SK-MEL-5 (cell line): Measurements from ENCODE around the gene RSPRY1. TPM values are rescaled to one million over a fixed set of nuclear protein-coding genes. Genes with fewer than 3 reads are reported as not detected.
"Not testable (repeated sequence)": the region's sequence is repeated elsewhere in the genome, so short reads cannot be mapped to it uniquely, and the experiment has no call there.

Experiments used
- DNase-seq: peaks from one replicate; pipeline ENCODE4 v3.0.0-alpha.2; 2016; ENCODE audit warnings: low read depth, low spot score
- in situ Hi-C: cut with HindIII; loops from 2 replicates; pipeline ENCODE4 v1.10.0; 2016; ENCODE audit warnings: low sequenced_read_pairs, high pct_unique_total_duplicates, low pct_unique_long_range_greater_than_20kb
- total RNA-seq: library from RNA; depleted of rRNA; stranded (reverse); fragments of >200 nt; shearing (Covaris generic); gene quantifications from 2 replicates; pipeline ENCODE4 v1.2.3, GENCODE V29; 2014

Gene RSPRY1
- total RNA-seq, 1 experiment from 2014 or later: 19.9 TPM

DNA sequence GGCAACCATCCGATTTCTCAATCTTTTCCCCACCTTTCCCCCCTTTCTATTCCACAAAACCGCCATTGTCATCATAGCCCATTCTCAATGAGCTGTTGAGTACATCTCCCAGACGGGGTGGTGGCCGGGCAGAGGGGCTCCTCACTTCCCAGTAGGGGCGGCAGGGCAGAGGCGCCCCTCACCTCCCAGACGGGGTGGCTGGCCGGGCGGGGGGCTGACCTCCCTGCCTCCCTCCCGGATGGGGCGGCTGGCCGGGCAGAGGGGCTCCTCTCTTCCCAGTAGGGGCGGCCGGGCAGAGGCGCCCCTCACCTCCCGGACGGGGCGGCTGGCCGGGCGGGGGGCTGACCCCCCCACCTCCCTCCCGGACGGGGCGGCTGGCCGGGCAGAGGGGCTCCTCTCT lies 14.2 kb downstream of the RSPRY1 start:
- in situ Hi-C loops, DNase-seq: not testable (repeated sequence)

DNA sequence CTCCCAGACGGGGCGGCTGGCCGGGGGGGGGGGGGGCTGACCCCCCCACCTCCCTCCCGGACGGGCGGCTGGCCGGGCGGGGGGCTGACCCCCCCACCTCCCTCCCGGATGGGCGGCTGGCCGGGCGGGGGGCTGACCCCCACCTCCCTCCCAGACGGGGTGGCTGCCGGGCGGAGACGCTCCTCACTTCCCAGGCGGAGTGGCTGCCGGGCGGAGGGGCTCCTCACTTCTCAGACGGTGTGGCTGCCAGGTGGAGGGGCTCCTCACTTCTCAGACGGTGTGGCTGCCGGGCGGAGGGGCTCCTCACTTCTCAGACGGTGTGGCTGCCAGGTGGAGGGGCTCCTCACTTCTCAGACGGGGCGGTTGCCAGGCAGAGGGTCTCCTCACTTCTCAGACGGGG lies 14.8 kb downstream of the RSPRY1 start:
- DNase-seq, in situ Hi-C loops: not testable (repeated sequence)

DNA sequence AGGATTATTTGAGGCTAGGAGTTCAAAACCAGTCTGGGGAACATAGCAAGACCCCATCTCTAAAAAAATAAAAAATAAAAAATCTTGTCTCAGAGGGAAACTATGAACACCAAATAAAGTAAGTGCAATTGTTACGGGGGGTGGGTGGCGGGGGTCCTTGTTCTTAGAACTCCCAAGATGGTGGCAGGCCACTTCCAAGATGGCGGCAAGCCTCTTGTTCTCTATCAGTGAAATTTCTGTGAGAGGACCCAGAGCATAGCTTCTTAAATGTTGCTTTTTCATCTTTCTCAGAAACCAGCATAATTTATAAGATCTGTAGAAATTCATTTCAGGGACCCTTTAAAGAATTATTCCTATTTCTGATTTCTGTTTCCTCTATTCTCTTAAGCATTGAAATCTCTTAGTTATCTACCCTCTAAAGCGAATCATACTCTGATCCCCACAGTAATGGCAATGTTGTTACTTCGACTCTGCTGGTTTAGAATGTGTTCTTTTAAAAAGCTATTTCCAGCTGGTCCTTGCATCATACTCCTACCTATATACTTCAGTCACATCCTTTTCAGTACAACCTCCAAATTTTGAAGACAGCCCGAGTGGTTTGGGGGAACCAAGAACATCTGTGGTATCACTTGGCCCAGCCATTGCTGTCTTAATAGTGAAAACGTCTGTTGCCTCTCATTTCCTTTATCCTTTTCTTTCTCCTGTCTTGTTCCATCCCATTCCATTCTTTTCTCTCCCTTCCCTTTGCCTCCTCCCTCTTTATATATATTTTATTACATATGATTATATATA lies 16.2 kb downstream of the RSPRY1 start:
- in situ Hi-C loops: no loop called here
- no peak for DNase-seq

DNA sequence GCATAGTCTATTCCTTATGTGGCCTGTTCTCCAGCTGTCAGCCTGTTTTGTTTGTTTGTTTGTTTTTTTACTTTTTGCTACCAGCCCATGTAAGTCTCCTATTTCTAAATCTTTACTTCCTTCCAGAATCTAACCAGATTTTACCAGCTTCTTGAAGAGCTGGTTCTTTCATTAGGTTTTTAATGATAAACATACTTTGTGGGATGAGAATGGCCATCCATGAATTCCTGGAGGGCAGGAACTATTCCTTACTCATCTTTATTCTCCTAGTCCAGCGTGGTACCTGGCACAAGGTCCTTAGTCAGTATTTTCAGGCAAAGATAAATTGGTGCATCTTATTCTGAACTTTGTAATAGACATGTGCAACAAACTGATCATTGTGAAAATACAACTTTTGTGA lies 17.3 kb downstream of the RSPRY1 start:
- in situ Hi-C loops: no loop called here
- no peak for DNase-seq

DNA sequence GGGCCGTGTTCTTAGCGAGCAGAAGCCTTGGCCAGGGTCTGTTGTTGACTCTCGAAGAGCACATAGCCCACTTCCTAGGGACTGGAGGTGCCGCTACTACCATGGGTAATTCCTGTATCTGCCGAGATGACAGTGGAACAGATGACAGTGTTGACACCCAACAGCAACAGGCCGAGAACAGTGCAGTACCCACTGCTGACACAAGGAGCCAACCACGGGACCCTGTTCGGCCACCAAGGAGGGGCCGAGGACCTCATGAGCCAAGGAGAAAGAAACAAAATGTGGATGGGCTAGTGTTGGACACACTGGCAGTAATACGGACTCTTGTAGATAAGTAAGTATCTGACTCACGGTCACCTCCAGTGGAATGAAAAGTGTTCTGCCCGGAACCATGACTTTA lies 18.5 kb downstream of the RSPRY1 start:
- no peak for DNase-seq
- in situ Hi-C loops: no loop called here

DNA sequence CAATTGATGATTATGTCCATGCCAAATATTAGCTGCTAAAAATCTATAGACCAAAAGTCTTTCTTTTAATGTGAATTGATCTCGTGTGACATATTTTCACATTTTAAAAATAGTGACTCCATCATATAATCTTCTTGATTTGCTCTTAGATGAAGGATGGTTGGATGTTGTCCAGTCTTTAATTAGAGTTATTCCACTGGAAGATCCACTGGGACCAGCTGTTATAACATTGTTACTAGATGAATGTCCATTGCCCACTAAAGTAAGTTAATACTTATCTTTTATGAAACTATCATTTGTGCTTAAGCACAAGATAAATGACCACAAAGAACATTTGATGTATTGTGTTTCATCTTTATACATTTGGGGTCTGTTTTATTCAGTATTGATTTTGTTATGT lies 22.8 kb downstream of the RSPRY1 start:
- in situ Hi-C loops: no loop called here

DNA sequence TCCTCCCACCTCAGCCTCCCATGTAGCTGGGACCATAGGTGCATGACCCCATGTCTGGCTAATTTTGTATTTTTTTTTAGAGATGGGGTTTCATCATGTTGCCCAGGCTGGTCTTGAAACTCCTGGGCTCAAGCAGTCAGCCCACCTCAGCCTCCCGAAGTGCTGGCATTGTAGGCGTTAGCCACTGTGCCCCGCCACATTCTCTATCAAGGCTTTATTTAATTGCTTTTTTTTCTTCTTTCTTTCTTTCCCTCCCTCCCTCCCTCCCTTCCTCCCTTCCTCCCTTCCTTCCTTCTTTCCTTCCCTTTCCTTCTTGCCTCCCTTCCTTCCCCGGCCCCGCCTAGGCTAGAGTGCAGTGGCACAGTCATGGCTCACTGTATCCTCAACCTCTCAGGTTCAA lies 23.7 kb downstream of the RSPRY1 start:
- in situ Hi-C loops: no loop called here
- DNase-seq: no peak

More for the DNA sequence above, 22.8 kb downstream of the RSPRY1 start:
- DNase-seq: no peak

DNA sequence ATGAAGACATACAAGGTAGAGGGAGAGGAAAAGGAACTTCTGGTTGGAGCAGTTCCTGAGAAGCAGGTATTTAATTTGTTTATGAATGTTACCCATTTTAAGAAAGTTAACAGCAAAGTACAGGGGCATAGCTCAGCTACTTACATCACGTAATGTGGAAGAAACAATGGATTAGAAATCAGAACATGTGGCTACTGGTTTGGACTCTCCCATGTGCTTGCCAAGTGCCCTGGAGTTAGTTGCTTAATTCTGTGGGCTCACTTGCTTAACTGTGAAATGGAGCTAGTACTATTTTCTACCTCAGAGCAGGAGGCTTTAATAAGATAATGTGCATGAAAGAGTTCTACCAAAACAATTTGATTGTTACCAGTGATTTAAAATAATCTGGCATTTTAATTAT lies 27.3 kb downstream of the RSPRY1 start:
- no peak for DNase-seq
- in situ Hi-C loops: no loop called here

DNA sequence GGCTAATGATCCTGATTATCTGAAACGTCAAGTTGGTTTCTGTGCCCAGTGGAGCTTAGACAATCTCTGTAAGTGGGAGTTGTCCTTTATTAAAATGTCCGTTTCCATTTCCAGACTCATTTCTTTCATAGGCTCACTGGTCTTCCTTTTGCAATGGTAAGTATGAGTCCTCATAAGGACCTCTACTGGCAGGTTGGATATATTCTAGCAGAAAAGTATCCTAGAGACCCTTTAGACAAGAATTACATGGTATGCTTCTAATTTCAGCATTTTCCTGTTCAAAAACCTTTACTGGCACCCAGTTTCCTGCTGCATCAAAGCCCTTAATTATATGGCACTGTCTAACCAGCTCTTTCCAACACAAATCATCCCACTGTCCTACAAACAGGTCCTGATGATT lies 30.8 kb downstream of the RSPRY1 start:
- no peak for DNase-seq
- in situ Hi-C loops: no loop called here

DNA sequence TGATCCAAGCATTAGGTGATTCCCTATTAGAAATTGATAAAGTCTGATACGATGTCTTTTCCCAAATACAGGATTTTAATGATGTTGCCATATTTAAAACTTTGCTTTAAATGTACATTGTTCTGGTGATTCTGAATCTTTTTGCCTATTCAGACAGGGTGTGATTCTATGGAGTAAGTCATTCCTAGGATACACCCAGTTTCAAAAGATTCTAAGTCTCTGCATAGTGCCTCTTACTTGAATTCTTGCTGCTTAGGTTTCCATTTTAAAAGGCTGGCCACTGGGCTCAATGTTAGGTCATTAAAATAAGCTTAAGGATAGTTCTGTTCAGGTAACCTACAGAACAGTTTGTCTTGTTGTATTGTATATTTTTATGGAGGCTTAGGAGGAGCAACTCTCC lies 36.9 kb downstream of the RSPRY1 start:
- DNase-seq: no peak
- in situ Hi-C loops: no loop called here

DNA sequence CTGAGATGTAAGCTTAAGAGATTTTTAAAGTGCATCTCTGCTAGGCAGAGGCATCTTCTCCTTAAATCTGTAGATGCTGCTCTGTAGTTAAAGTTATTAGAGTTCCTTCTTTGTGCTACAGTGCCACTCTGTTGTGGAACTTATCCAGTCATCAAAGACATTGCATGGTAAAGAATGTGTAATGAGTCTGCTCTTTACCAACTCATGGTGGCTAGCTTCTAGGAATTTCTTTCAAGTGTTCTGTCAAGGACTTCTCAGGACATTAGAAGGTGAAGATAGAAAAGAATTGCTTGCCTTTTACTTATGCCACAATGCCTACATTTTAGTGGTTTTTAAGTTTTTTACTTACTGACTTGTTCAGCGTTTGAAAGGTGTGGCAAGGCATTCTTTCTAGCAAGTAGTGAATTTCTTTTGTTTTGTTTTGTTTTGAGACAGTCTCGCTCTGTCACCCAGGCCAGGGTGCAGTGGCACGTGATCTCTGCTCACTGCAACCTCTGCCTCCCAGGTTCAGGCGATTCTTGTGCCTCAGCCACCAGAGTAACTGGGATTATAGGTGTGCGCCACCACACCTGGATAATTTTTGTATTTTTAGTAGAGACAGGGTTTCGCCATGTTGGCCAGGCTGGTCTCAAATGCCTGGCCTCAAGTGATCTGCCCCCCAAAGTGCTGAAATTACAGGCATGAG lies 38.7 kb downstream of the RSPRY1 start:
- DNase-seq: no peak
- in situ Hi-C loops: no loop called here

DNA sequence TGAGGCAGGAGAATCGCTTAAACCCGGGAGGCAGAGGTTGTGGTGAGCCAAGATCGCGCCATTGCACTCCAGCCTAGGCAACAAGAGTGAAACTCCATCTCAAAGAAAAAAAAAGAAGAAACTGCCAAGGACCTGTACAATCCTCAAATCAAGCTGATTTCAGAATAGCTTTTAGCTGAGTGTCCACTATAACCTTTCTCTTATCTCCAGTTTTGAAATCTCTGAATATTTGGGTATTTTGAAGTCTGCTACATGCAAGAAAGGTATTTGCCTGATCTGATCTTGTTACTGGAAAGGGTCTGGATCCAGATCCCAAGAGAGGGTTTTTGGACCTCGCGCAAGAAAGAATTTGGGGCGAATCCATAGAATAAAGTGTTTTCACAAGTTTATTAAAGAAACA lies 39.8 kb downstream of the RSPRY1 start:
- no peak for DNase-seq
- in situ Hi-C loops: no loop called here

DNA sequence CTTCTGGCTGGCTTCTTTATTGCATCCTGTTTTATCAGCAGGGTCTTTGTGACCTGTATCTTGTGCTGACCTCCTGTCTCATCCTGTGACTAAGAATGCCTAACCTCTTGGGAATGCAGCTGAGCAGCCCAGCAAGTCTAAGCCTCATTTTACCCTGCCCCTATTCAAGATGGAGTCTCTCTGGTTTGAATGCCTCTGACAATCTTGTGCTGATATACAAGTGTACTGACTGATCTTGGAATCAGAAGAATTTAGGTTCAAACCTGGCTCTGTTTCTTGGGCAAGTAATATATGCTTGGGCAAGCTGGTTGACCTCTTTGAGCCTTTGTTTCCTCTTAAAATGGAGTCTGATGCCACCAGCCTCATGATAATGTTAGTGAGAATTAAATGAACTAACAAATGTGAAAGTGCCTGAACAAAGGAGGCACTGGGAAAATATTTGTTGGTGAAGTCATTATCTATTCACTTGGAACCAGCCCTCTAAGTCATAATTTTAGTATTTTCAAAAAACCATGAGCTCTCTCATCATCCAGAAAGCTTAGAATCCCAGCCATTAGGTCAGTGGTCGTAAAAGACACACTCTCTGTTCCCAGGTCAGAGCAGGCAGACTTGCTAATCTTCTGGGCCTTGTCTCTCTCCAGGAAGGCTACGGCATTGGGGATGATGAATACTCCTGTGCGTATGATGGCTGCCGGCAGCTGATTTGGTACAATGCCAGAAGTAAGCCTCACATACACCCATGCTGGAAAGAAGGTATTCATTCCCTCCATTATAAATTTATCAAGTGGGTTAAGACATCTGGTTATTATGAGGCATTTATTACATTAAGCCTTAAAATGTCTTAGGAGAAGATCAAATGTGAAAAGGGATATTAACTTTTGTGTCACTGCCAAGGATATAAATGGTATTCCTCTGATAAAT lies 40.8 kb downstream of the RSPRY1 start:
- in situ Hi-C loops: no loop called here
- DNase-seq: no peak

DNA sequence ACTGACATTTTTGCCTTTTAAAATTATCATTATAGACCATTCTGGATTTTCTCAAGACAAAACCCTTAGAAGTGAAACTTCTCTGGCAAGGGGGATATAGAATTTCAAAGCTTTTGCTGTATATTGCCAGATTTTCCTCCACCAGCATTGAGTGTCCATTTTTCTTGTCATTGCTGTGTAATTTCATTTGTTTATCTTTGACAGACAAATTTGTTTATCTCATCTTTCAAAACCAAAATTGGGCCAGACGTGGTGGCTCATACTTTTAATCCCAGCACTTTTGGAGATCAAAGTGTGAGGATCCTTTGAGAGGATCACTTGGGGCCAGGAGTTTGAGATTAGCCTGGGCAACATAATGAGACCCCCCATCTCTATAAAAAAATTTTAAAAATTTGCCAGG lies 43.0 kb downstream of the RSPRY1 start:
- in situ Hi-C loops: no loop called here
- no peak for DNase-seq

DNA sequence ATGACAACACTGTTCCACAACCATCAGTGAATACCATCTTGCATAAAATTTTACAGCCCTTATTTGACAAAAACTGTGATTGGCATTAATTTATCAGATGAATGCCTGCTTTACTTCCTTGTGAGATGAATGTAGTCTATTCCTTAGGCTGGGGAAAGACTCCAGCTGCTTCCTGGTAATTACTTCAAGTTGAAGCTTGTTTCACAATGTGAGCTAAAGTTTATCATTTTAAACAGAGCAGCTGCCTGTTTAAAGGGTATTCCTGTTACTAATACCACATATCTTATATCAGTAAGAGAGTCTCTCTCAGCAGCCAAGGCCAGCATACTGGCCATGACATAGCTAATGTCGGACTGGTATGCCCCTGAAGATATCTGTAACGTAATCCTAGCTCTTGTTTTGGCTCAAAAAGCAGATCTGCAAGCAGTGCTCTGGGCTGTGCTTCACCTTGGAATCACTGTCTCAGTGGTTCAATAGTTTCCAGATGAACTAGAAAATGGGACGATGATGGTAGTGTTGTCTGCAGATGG lies 45.8 kb downstream of the RSPRY1 start:
- in situ Hi-C loops: no loop called here
- no peak for DNase-seq

DNA sequence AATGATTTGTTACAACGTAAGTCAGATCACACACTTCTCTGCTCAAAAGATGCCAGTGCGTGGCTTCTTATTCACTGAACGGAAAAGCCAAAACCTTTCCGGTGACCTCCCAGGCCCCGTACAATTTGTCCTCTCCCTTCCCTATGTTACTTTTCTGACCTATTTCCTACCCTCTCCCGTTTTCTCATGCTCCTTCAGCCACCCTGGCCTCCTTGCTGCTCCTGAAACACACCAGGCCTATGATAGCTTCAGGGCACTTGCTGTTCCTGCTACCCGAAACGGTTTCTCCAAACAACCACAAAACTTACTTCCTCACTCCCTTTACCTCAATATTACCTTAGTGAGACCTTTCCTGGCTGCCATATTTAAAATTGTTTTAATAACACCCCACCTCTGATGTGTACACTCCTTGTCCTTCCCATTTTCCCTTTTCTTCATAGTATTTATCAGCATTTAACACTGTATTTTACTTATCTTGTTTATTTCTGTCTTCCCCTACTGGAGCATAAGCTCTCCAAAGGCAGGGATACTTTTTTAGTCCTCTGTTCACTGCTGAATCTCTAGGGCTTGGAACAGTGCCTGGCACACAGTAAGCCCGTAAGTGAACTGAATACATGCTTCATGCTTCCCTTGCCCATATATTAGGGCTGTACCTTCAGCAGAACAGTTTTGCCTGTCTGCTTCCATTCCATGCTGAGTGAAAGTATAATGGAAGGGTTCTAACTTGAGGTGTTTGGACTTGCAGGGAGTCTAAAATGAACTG lies 48.0 kb downstream of the RSPRY1 start:
- no peak for DNase-seq
- in situ Hi-C loops: no loop called here

DNA sequence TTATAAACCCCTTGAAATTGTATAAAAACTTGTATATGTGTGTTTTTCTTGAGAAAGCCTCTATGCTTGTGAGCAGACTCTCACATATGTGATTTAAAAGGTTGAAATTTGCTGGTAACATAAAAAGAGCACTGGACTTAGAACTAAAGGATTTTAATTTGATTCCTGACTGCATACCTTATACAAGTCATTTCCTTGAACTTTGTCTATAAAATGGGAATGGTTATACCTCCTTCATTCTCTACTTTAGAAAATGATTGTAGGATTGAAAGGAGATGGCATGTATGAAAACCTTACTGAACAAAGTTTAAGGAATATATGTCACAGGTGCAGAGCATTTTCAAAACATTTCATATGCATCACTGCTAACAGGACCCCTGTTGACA lies 48.6 kb downstream of the RSPRY1 start:
- in situ Hi-C loops: no loop called here
- DNase-seq: no peak
